ENCODE data around the gene SLIT3. TPM values are rescaled to one million over a fixed set of nuclear protein-coding genes. Genes with fewer than 3 reads are reported as not detected.

The SLIT3 gene
- total and polyA plus RNA-seq, 10 of the 15 experiments (the other 5 are each of a cell fraction or from before 2014, with no cell fraction given) = 0.05 TPM; not detected in 9

DNA sequence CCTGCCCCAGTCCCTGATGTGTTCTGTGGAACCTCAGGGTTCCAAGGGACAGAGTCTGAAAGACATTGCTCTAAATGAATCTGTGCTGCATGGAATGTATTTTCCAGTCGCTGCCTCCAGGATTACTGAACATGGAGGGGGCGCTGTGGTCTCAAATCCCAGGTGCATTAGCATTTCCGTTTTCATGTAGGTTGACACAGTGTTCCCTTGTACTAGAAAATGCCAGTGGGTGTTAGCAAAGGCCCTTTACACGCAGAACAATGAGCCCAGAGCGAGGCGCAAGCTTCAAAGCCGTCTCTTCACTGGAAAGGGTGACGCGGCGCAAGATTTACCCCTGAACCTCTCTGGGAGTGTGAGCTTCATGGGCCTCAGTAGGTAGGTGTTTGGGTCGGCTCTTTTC, 308.3 kb downstream of the SLIT3 start:
- no peaks in the 10 kb centered on the region for H3K9me3 ChIP-seq (replicated peaks; ENCODE audit: control insufficient read depth, insufficient read depth, low read length)
- in situ Hi-C loops (cut with MboI) = no loop called here
- H3K27ac ChIP-seq (ENCODE audit: control insufficient read depth, insufficient read depth) = no peak overlapping the region
- no TSS peak for BruUV-seq (replicated peaks)
- H4K20me1 ChIP-seq (ENCODE audit: control insufficient read depth, insufficient read depth) = no peaks in the 10 kb centered on the region
- TF ChIP-seq SREBF1 (IDR thresholded peaks at IDR 0.05; ENCODE audit: low read length) (no peak), CUX1 (IDR thresholded peaks at IDR 0.05; ENCODE audit: insufficient replicate concordance, low read depth, low read length) (no peak), SRF (IDR thresholded peaks at IDR 0.05; ENCODE audit: low read depth in 2 of 2, low read length in 2 of 2) (no peak), JUNB (IDR thresholded peaks at IDR 0.05) (no peak), NFYA (IDR thresholded peaks at IDR 0.05; ENCODE audit: borderline replicate concordance, low read depth, low read length) (no peak), FOXK2 (IDR thresholded peaks at IDR 0.05) (no peak), IRF5 (IDR thresholded peaks at IDR 0.05; ENCODE audit: borderline replicate concordance) (no peak)
- TF ChIP-seq, protein P1, sequence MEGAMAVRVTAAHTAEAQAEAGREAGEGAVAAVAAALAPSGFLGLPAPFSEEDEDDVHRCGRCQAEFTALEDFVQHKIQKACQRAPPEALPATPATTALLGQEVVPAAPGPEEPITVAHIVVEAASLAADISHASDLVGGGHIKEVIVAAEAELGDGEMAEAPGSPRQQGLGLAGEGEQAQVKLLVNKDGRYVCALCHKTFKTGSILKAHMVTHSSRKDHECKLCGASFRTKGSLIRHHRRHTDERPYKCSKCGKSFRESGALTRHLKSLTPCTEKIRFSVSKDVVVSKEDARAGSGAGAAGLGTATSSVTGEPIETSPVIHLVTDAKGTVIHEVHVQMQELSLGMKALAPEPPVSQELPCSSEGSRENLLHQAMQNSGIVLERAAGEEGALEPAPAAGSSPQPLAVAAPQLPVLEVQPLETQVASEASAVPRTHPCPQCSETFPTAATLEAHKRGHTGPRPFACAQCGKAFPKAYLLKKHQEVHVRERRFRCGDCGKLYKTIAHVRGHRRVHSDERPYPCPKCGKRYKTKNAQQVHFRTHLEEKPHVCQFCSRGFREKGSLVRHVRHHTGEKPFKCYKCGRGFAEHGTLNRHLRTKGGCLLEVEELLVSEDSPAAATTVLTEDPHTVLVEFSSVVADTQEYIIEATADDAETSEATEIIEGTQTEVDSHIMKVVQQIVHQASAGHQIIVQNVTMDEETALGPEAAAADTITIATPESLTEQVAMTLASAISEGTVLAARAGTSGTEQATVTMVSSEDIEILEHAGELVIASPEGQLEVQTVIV (IDR thresholded peaks at IDR 0.05; ENCODE audit: borderline replicate concordance, partially characterized antibody) = no peak
- WGBS (ENCODE audit: insufficient coverage, insufficient replicate concordance, low lambda C conversion rate, missing lambda C conversion rate) = 59% methylated on average over 11 of the region's 11 CpGs
- peaks cover 0 to 2% of the 10 kb centered on the region in 2 experiments; a peak in 1 of 4 replicates for H3K27me3 ChIP-seq (replicated peaks in 1 of 2; ENCODE audit: control insufficient read depth in 2 of 2, insufficient read depth in 2 of 2, low read length in 1 of 2)
- no peak overlapping the region for H3K9ac ChIP-seq (ENCODE audit: control insufficient read depth, insufficient read depth, low read length)
- FAIRE-seq (no peak), DNase-seq (ENCODE audit: low read depth, low spot score) (no peak), ATAC-seq (no peak)
- no peaks in the 10 kb centered on the region for H3K36me3 ChIP-seq (ENCODE audit: control insufficient read depth in 2 of 2, insufficient read depth in 2 of 2, low read length in 1 of 2)
- no peaks in the 10 kb centered on the region for H3K4me1 ChIP-seq (ENCODE audit: control insufficient read depth, insufficient read depth, low read length)
- H3K4me3 ChIP-seq = no peak overlapping the region
- ChIA-PET POLR2A (no interaction called here), CTCF (interaction anchor here (0.6 kb wide), 1 partner anchor 585 kb away, joined by 4 read pairs; no protein-coding TSS in a partner anchor), SMC1A (ENCODE audit: uncharacterized antibody, unreplicated experiment) (no interaction called here), RAD21 (ENCODE audit: unreplicated experiment) (no interaction called here)
- H2AFZ ChIP-seq (ENCODE audit: control insufficient read depth, low read depth, low read length) = no peak overlapping the region
- H3K79me2 ChIP-seq (ENCODE audit: control insufficient read depth, insufficient read depth, low read length) = no peaks in the 10 kb centered on the region
- no peak overlapping the region for H3K4me2 ChIP-seq (ENCODE audit: control insufficient read depth, insufficient read depth)
- intact Hi-C loops (cut with micrococcal nuclease; ENCODE audit: unreplicated experiment) = no loop called here
